ENCODE results near the gene NWD2. TPM values are rescaled to one million over a fixed set of nuclear protein-coding genes. Genes with fewer than 3 reads are reported as not detected.

NWD2 gene
- total and polyA plus RNA-seq, 7 donors, result under 0.01 to 2.3 (median 0.35) TPM

- no peak for DNase-seq
- WGBS, 2 donors, result 93 to 96% methylated on average over 2 of the region's 2 CpGs
- TF ChIP-seq EP300 (IDR thresholded peaks at IDR 0.05) (no peak), POLR2AphosphoS5 (IDR thresholded peaks at IDR 0.05) (no peak), CTCF (IDR thresholded peaks at IDR 0.05) (no peak), POLR2A (IDR thresholded peaks at IDR 0.05) (no peak)
- Histone ChIP-seq H3K27ac (no peak overlapping the region), H3K4me1 (no peaks in the 10 kb centered on the region), H3K9me3 (no peaks in the 10 kb centered on the region), H3K4me3 (no peak overlapping the region), H3K27me3 (no peaks in the 10 kb centered on the region), H3K36me3 (no peaks in the 10 kb centered on the region)
- intact Hi-C loops (cut with DNase I), result no loop called here
Observed at GRCh38 chr4:37427193-37427592, 182.7 kb downstream of the NWD2 start.

- H3K36me3 ChIP-seq, result no peaks in the 10 kb centered on the region
- no peaks in the 10 kb centered on the region for H3K27me3 ChIP-seq
- intact Hi-C loops (cut with DNase I), result no loop called here
- no peak overlapping the region for H3K4me3 ChIP-seq
- H3K4me1 ChIP-seq, result no peaks in the 10 kb centered on the region
- H3K27ac ChIP-seq, result no peak overlapping the region
- no peaks in the 10 kb centered on the region for H3K9me3 ChIP-seq
- DNase-seq, result no peak
- TF ChIP-seq POLR2A (IDR thresholded peaks at IDR 0.05), result no peak
- no peak for TF ChIP-seq POLR2AphosphoS5 (IDR thresholded peaks at IDR 0.05)
- TF ChIP-seq EP300 (IDR thresholded peaks at IDR 0.05), result no peak
- no peak for TF ChIP-seq CTCF (IDR thresholded peaks at IDR 0.05)
Observed at GRCh38 chr4:37429906-37430305, 185.4 kb downstream of the NWD2 start.

- H3K4me3 ChIP-seq, result no peak overlapping the region
- H3K27ac ChIP-seq, result no peak overlapping the region
- no peak for DNase-seq
- 23 to 68% methylated on average over 3 of the region's 3 CpGs for WGBS, 2 donors
- no peaks in the 10 kb centered on the region for H3K9me3 ChIP-seq
- no peaks in the 10 kb centered on the region for H3K4me1 ChIP-seq
- TF ChIP-seq EP300 (IDR thresholded peaks at IDR 0.05), result no peak
- H3K36me3 ChIP-seq, result no peaks in the 10 kb centered on the region
- no peaks in the 10 kb centered on the region for H3K27me3 ChIP-seq
- intact Hi-C loops (cut with DNase I), result no loop called here
Observed at GRCh38 chr4:37430718-37431416, 186.3 kb downstream of the NWD2 start.

- Histone ChIP-seq H3K36me3 (no peaks in the 10 kb centered on the region), H3K27me3 (no peaks in the 10 kb centered on the region), H3K4me1 (no peaks in the 10 kb centered on the region), H3K4me3 (no peak overlapping the region), H3K27ac (no peak overlapping the region), H3K9me3 (no peaks in the 10 kb centered on the region)
- intact Hi-C loops (cut with DNase I), result no loop called here
- 1 to 25% methylated on average over 1 of the region's 1 CpG for WGBS, 2 donors
- no peak for TF ChIP-seq CTCF (IDR thresholded peaks at IDR 0.05)
- TF ChIP-seq POLR2A (IDR thresholded peaks at IDR 0.05), result no peak
- TF ChIP-seq EP300 (IDR thresholded peaks at IDR 0.05), result no peak
- TF ChIP-seq POLR2AphosphoS5 (IDR thresholded peaks at IDR 0.05), result no peak
- no peak for DNase-seq
Observed at GRCh38 chr4:37431417-37431743, 186.8 kb downstream of the NWD2 start.

- WGBS, 2 donors, result 32 to 59% methylated on average over 3 of the region's 3 CpGs
- DNase-seq, result no peak
Observed at GRCh38 chr4:37434469-37434868, 189.9 kb downstream of the NWD2 start.

More at GRCh38 chr4:37434469-37434868, 189.9 kb downstream of the NWD2 start:
- no peak overlapping the region for H3K27ac ChIP-seq
- TF ChIP-seq POLR2AphosphoS5 (IDR thresholded peaks at IDR 0.05) (no peak), POLR2A (IDR thresholded peaks at IDR 0.05) (no peak), EP300 (IDR thresholded peaks at IDR 0.05) (no peak), CTCF (IDR thresholded peaks at IDR 0.05) (no peak)
- no peaks in the 10 kb centered on the region for H3K9me3 ChIP-seq
- intact Hi-C loops (cut with DNase I), result no loop called here
- no peaks in the 10 kb centered on the region for H3K4me1 ChIP-seq
- H3K36me3 ChIP-seq, result no peaks in the 10 kb centered on the region
- H3K4me3 ChIP-seq, result no peak overlapping the region
- no peaks in the 10 kb centered on the region for H3K27me3 ChIP-seq
